ENCODE results near the gene BBIP1. TPM values are rescaled to one million over a fixed set of nuclear protein-coding genes. Genes with fewer than 3 reads are reported as not detected.
A peak's percentile ranks its signal among the peaks of the same experiment; 100 is the strongest.

Gene BBIP1
- total RNA-seq, 1 donor from 2014 or later, result 39.1 TPM

DNA sequence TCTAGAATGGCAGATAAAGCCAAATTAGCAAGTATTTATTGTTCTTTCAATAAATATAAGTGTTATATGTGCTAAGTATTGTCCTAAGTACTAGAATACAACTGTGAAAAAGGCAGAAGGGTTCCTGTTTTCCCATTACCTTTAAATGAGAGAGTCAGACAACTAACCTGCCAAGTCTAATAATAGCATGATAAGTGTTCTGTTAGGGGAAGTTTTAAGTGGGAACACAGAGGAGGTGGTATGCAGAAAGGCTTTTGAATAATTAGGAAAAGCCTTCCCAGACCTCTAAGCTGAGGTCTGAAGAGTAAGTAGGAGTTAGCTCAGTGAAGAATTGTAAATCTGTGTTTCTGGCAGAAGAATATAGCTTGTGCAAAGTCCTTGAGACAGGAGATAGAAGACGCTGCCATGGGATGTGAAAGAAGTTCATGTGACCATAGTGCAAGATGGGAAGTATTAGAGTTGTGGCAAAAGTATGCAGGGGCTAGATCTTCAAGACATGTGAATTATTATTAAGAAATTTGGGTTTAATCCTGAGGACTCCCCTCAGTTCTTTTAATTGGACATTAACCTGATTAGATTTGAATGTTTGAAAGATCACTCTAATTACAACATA is 12.9 kb upstream of the BBIP1 start:
- no peaks in the 10 kb centered on the region for H3K4me1 Mint-ChIP-seq (ENCODE audit: low read depth, unreplicated experiment)
- H3K27me3 Mint-ChIP-seq (ENCODE audit: unreplicated experiment), result no peaks in the 10 kb centered on the region
- no peaks in the 10 kb centered on the region for H3K36me3 Mint-ChIP-seq (ENCODE audit: unreplicated experiment)
- H3K27ac Mint-ChIP-seq (ENCODE audit: unreplicated experiment), result no peak overlapping the region
- no peaks in the 10 kb centered on the region for H3K9me3 Mint-ChIP-seq (ENCODE audit: unreplicated experiment)
- no peak for DNase-seq
- no peak overlapping the region for H3K4me3 Mint-ChIP-seq (ENCODE audit: unreplicated experiment)
- TF ChIP-seq, protein P1, sequence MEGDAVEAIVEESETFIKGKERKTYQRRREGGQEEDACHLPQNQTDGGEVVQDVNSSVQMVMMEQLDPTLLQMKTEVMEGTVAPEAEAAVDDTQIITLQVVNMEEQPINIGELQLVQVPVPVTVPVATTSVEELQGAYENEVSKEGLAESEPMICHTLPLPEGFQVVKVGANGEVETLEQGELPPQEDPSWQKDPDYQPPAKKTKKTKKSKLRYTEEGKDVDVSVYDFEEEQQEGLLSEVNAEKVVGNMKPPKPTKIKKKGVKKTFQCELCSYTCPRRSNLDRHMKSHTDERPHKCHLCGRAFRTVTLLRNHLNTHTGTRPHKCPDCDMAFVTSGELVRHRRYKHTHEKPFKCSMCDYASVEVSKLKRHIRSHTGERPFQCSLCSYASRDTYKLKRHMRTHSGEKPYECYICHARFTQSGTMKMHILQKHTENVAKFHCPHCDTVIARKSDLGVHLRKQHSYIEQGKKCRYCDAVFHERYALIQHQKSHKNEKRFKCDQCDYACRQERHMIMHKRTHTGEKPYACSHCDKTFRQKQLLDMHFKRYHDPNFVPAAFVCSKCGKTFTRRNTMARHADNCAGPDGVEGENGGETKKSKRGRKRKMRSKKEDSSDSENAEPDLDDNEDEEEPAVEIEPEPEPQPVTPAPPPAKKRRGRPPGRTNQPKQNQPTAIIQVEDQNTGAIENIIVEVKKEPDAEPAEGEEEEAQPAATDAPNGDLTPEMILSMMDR (IDR thresholded peaks at IDR 0.05; ENCODE audit: partially characterized antibody, unreplicated experiment), result no peak

DNA sequence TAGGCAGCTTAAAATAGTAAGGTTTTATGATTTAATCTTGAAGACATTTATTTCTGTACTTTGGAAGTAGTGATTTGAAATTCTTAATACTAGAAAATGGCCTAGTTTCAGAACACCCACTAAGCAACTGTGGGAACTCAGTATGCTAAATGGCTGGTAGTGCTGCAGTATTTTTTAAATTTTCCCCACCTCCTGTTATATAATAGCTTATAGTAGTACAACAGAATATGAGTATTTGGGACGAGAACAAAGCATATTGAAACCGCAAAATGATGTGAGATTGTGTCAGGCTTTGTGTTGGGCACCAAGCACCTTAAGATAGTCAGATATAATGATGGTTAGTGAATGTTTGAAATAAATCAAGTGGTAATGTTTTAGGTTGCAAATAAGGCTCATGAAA is 8.5 kb upstream of the BBIP1 start:
- Mint-ChIP-seq H3K36me3 (ENCODE audit: unreplicated experiment) (no peaks in the 10 kb centered on the region), H3K4me3 (ENCODE audit: unreplicated experiment) (no peak overlapping the region), H3K4me1 (ENCODE audit: low read depth, unreplicated experiment) (peaks cover 4% of the 10 kb centered on the region), H3K9me3 (ENCODE audit: unreplicated experiment) (no peaks in the 10 kb centered on the region), H3K27me3 (ENCODE audit: unreplicated experiment) (no peaks in the 10 kb centered on the region), H3K27ac (ENCODE audit: unreplicated experiment) (no peak overlapping the region)
- no peak for DNase-seq
- TF ChIP-seq, protein P1 (IDR thresholded peaks at IDR 0.05; ENCODE audit: partially characterized antibody, unreplicated experiment), result no peak

DNA sequence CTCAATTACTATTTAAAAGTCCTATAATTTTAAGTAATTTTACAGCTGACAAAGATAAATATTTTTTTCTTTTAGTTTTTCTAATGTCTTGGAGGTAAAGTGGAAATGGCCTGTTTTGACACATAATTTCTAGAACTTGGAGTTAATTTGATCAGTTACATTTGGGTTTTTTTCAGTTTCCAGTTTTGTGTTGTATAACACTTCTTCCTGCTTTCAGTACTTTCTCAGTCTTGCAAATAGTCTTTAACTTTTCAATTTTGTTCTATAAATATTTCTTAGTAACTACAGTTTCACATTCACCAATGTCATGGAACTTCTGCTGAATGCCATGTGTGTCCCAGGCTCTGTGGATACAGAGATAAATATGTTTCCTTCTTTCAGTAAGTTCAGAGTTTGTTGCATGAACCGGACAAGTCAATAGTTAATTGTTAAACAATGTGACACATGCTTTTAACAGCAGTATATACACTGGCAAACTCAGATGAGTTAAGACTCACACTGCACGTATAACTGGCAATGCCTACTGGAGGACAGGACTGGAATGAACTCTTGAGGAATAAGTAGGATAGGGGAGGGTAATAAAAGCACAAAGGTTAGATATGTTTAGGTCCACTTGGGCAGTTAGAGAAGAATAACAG is 5.0 kb upstream of the BBIP1 start:
- TF ChIP-seq, protein P1 (IDR thresholded peaks at IDR 0.05; ENCODE audit: partially characterized antibody, unreplicated experiment), result no peak
- peaks cover 7% of the 10 kb centered on the region for H3K27me3 Mint-ChIP-seq (ENCODE audit: unreplicated experiment)
- H3K27ac Mint-ChIP-seq (ENCODE audit: unreplicated experiment), result no peak overlapping the region
- no peaks in the 10 kb centered on the region for H3K36me3 Mint-ChIP-seq (ENCODE audit: unreplicated experiment)
- H3K4me3 Mint-ChIP-seq (ENCODE audit: unreplicated experiment), result no peak overlapping the region
- H3K9me3 Mint-ChIP-seq (ENCODE audit: unreplicated experiment), result peaks cover 2% of the 10 kb centered on the region
- H3K4me1 Mint-ChIP-seq (ENCODE audit: low read depth, unreplicated experiment), result peaks cover 10% of the 10 kb centered on the region
- no peak for DNase-seq

DNA sequence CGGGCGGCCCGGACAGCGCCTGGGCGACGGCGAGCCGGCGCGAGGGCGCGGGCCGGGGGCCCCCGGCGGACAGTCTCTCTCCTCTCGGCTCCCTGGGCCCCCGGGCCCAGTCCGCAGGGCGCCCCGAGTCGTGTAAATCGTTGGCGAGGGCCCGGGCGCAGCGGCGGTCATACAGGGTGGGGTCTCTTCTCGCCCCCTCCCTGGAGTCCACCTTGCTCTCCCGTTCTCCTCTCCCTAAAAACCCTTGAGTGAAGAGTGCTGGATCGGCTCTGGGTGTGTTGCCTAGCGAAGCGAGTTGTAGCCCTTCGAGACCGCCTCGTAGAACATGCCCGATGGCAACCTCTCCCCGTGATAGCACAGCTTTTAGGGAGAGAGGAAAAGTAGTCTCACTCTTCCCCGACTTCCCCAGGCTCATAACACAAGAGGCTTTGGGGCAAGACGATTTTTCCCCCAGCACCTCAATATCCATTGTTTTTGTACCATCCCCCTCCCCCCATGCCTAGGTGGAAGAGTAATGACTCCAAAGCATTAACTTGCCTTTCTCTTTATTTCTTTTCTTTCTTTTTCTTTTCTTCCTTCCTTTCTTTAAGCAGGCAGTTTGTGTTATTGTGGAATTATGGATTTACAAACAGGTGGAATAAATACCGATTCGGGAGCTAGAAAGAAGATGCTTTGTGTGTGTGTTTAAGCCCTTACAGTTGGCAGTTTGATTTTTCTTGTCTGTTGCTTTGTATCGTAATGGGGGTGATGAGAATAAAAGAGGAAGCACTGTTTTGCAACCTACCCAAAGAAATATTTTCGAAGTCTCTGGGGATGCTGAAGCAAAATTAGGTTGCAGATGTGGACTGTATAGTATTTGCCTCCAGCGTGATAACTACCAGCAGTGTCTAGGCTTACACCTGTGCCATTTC is 1.2 kb upstream of the BBIP1 start:
- H3K9me3 Mint-ChIP-seq (ENCODE audit: unreplicated experiment), result peaks cover 7% of the 10 kb centered on the region
- peaks cover 15% of the 10 kb centered on the region for H3K4me1 Mint-ChIP-seq (ENCODE audit: low read depth, unreplicated experiment)
- TF ChIP-seq, protein P1 (IDR thresholded peaks at IDR 0.05; ENCODE audit: partially characterized antibody, unreplicated experiment), result no peak
- peak; percentile 43 for DNase-seq
- H3K36me3 Mint-ChIP-seq (ENCODE audit: unreplicated experiment), result no peaks in the 10 kb centered on the region
- H3K27me3 Mint-ChIP-seq (ENCODE audit: unreplicated experiment), result peaks cover 13% of the 10 kb centered on the region
- peak overlapping the region; percentile 91 for H3K27ac Mint-ChIP-seq (ENCODE audit: unreplicated experiment)
- peak overlapping the region; percentile 96 for H3K4me3 Mint-ChIP-seq (ENCODE audit: unreplicated experiment)

Measured in glutamatergic neuron (in vitro differentiated cells).